Measurements from ENCODE around the gene ADGRA3.

DNA sequence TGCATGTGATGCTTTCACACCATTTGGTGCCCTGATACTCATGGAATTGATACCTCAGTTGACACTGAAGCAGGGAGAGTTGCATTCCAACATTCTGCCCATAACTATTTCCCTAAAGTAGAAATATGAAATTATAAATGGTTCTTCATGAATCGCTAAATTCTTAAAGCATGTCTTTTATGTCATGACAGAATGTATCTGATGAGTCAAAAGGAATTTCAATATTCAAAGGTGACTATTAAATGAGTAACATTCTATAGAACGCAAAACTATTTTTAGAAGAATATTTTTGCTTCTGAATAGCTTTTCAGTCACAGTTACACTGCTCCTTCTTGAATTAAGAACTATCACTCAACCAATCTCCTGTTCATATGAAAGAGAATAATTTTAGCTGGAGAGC is 152.8 kb downstream of the ADGRA3 start:
- TF ChIP-seq POLR2AphosphoS5 (IDR thresholded peaks at IDR 0.05) (no peak), CTCF (IDR thresholded peaks at IDR 0.05) (no peak)

All from stomach (tissue), 4 donors.